Caco-2 (cell line): ENCODE data around the gene MANSC4. TPM values are rescaled to one million over a fixed set of nuclear protein-coding genes. Genes with fewer than 3 reads are reported as not detected.

Experiments
- BruUV-seq: library from RNA; stranded (reverse); fragments of 400-500 nt; replicated peaks from 2 replicates; lab custom pipeline; 2021; lab: Mats Ljungman, UMichigan
- CTCF ChIA-PET: fragments of 300-600 bp; sonication (Branson Sonifier 250); formaldehyde crosslinking; loops from one replicate; lab custom pipeline; 2022; ENCODE audit warnings: antibody characterized with exemption; lab: Charles Lee
- POLR2A ChIA-PET: fragments of 300-600 bp; sonication (Branson Sonifier 250); formaldehyde crosslinking; loops from one replicate; lab custom pipeline; 2022; ENCODE audit warnings: antibody characterized with exemption; lab: Charles Lee
- DNase-seq, 2 experiments: peaks; one replicate each; pipeline versions ENCODE4 v3.0.0 to v3.0.0-alpha.2; 2020 to 2022
- H3K27me3 ChIP-seq: replicated peaks from 2 replicates; pipeline ENCODE4 v1.6.0; 2011; ENCODE audit warnings: low read length; ENCODE audit not compliant: control insufficient read depth, insufficient read depth
- H3K36me3 ChIP-seq: 2 replicates; pipeline ENCODE4 v1.5.1; 2011; ENCODE audit warnings: low read length; ENCODE audit not compliant: control insufficient read depth, insufficient read depth
- H3K4me1 ChIP-seq: fragments of 250-450 bp; sonication (Bioruptor Pico); 2 replicates; pipeline ENCODE4 v1.5.1; 2020; ENCODE audit warnings: mild to moderate bottlenecking
- H3K4me3 ChIP-seq: 2 replicates; pipeline ENCODE4 v1.5.1; 2011; ENCODE audit warnings: low read depth, mild to moderate bottlenecking, control low read depth, low read length
- H3K9me3 ChIP-seq: fragments of 250-450 bp; sonication (Bioruptor Pico); 2 replicates; pipeline ENCODE4 v1.5.1; 2020; ENCODE audit warnings: mild to moderate bottlenecking, moderate library complexity
- H3K27ac Mint-ChIP-seq: one replicate; pipeline ENCODE4 v1.8.0; 2022; ENCODE audit warnings: mixed read lengths; ENCODE audit not compliant: unreplicated experiment
- H3K27me3 Mint-ChIP-seq: one replicate; pipeline ENCODE4 v1.8.0; 2022; ENCODE audit warnings: mixed read lengths; ENCODE audit not compliant: insufficient read depth, unreplicated experiment
- H3K36me3 Mint-ChIP-seq: one replicate; pipeline ENCODE4 v1.8.0; 2022; ENCODE audit warnings: mild to moderate bottlenecking, mixed read lengths; ENCODE audit not compliant: insufficient read depth, unreplicated experiment
- H3K4me1 Mint-ChIP-seq: one replicate; pipeline ENCODE4 v1.8.0; 2022; ENCODE audit warnings: low read depth, mixed read lengths; ENCODE audit not compliant: unreplicated experiment
- H3K4me3 Mint-ChIP-seq: one replicate; pipeline ENCODE4 v1.8.0; 2022; ENCODE audit warnings: mild to moderate bottlenecking, moderate library complexity, mixed read lengths; ENCODE audit not compliant: unreplicated experiment
- H3K9me3 Mint-ChIP-seq: one replicate; pipeline ENCODE4 v1.8.0; 2022; ENCODE audit warnings: mixed read lengths; ENCODE audit not compliant: unreplicated experiment
- CTCF ChIP-seq, 2 experiments: fragments of 200-600 bp in 1 of 2; IDR thresholded peaks; 1 replicate in 1 of 2; 2 replicates in 1 of 2; pipeline versions ENCODE4 v1.5.1 to v1.8.0; 2011 to 2022; ENCODE audit warnings: antibody characterized with exemption in 1 of 2, control low read depth in 1 of 2, inconsistent platforms in 1 of 2, low read depth in 1 of 2, low read length in 1 of 2, mild to moderate bottlenecking in 1 of 2, moderate library complexity in 1 of 2; ENCODE audit not compliant: insufficient read depth in 1 of 2, severe bottlenecking in 1 of 2, unreplicated experiment in 1 of 2
- intact Hi-C: fragments of 100-400 bp; cut with micrococcal nuclease; formaldehyde crosslinking; loops from one replicate; pipeline ENCODE4 v1.10.0; 2022; ENCODE audit not compliant: unreplicated experiment
- total RNA-seq: library from RNA; stranded (reverse); gene quantifications from 2 replicates; pipeline ENCODE4 v1.2.3, GENCODE V29; 2022

Gene MANSC4
- total RNA-seq, 1 experiment from 2014 or later, result not detected

- intact Hi-C loops, result no loop called here
- no peaks in the 10 kb centered on the region for H3K9me3 Mint-ChIP-seq
Measured at GRCh38 chr12:27802936-27803335, 22.9 kb upstream of the MANSC4 start.

GRCh38 chr12:27802511-27802910, 22.5 kb upstream of the MANSC4 start:
- no peaks in the 10 kb centered on the region for H3K27me3 Mint-ChIP-seq
- CTCF ChIA-PET, result no interaction called here
- no TSS peak for BruUV-seq
- no peaks in the 10 kb centered on the region for H3K9me3 Mint-ChIP-seq
- peaks cover 1% of the 10 kb centered on the region; the same call in 1 of the 2 replicates for H3K36me3 ChIP-seq
- no peak overlapping the region for H3K4me3 ChIP-seq
- H3K4me1 Mint-ChIP-seq, result peaks cover 7% of the 10 kb centered on the region
- TF ChIP-seq CTCF (IDR thresholded peaks at IDR 0.05; ENCODE audit: insufficient read depth in 1 of 2, low read depth in 1 of 2, low read length in 1 of 2, severe bottlenecking in 1 of 2, unreplicated experiment in 1 of 2), result no peak
- no peak for DNase-seq
- no peaks in the 10 kb centered on the region for H3K27me3 ChIP-seq
- POLR2A ChIA-PET, result no interaction called here
- intact Hi-C loops, result no loop called here
- peaks cover 20% of the 10 kb centered on the region for H3K36me3 Mint-ChIP-seq
- H3K4me1 ChIP-seq, result no peaks in the 10 kb centered on the region
- H3K9me3 ChIP-seq, result no peaks in the 10 kb centered on the region
- no peak overlapping the region for H3K27ac Mint-ChIP-seq
- no peak overlapping the region for H3K4me3 Mint-ChIP-seq

More at GRCh38 chr12:27802936-27803335, 22.9 kb upstream of the MANSC4 start:
- no peak overlapping the region for H3K4me3 ChIP-seq
- no peaks in the 10 kb centered on the region for H3K9me3 ChIP-seq
- H3K27me3 ChIP-seq, result no peaks in the 10 kb centered on the region
- Mint-ChIP-seq H3K4me1 (peaks cover 7% of the 10 kb centered on the region), H3K27ac (no peak overlapping the region), H3K4me3 (no peak overlapping the region), H3K36me3 (peaks cover 16% of the 10 kb centered on the region), H3K27me3 (no peaks in the 10 kb centered on the region)
- no TSS peak for BruUV-seq
- H3K36me3 ChIP-seq, result peaks cover under 1% of the 10 kb centered on the region; the same call in 1 of the 2 replicates
- no peaks in the 10 kb centered on the region for H3K4me1 ChIP-seq
- DNase-seq, result no peak
- POLR2A ChIA-PET, result no interaction called here
- CTCF ChIA-PET, result no interaction called here
- no peak for TF ChIP-seq CTCF (IDR thresholded peaks at IDR 0.05; ENCODE audit: insufficient read depth in 1 of 2, low read depth in 1 of 2, low read length in 1 of 2, severe bottlenecking in 1 of 2, unreplicated experiment in 1 of 2)

- DNase-seq, result no peak
- no peaks in the 10 kb centered on the region for H3K27me3 ChIP-seq
Measured at GRCh38 chr12:27801630-27802029, 21.6 kb upstream of the MANSC4 start.

More at GRCh38 chr12:27801630-27802029, 21.6 kb upstream of the MANSC4 start:
- Histone ChIP-seq H3K9me3 (no peaks in the 10 kb centered on the region), H3K36me3 (peaks cover 4% of the 10 kb centered on the region), H3K4me1 (no peaks in the 10 kb centered on the region), H3K4me3 (no peak overlapping the region)
- no peak overlapping the region for H3K4me3 Mint-ChIP-seq
- POLR2A ChIA-PET, result no interaction called here
- no peak overlapping the region for H3K27ac Mint-ChIP-seq
- BruUV-seq, result no TSS peak
- CTCF ChIA-PET, result interaction anchor here (0.6 kb wide), 1 partner anchor 257 kb away, joined by 7 read pairs; no protein-coding TSS in a partner anchor
- H3K9me3 Mint-ChIP-seq, result no peaks in the 10 kb centered on the region
- intact Hi-C loops, result no loop called here
- H3K4me1 Mint-ChIP-seq, result peaks cover under 1% of the 10 kb centered on the region
- TF ChIP-seq CTCF (IDR thresholded peaks at IDR 0.05; ENCODE audit: insufficient read depth in 1 of 2, low read depth in 1 of 2, low read length in 1 of 2, severe bottlenecking in 1 of 2, unreplicated experiment in 1 of 2), result no peak
- no peaks in the 10 kb centered on the region for H3K27me3 Mint-ChIP-seq
- peaks cover 29% of the 10 kb centered on the region for H3K36me3 Mint-ChIP-seq
